Colonic mucosa (tissue), 4 donors: ENCODE data around the gene DOCK2. TPM values are rescaled to one million over a fixed set of nuclear protein-coding genes. Genes with fewer than 3 reads are reported as not detected.

Experiments
- DNase-seq: peaks from one replicate; pipeline ENCODE4 v3.0.0-alpha.2; 2020
- H3K27ac ChIP-seq: fragments of 200-600 bp; one replicate; pipeline ENCODE4 v1.8.0; 2021
- H3K27me3 ChIP-seq: fragments of 200-600 bp; one replicate; pipeline ENCODE4 v1.8.0; 2021
- H3K36me3 ChIP-seq: fragments of 200-600 bp; one replicate; pipeline ENCODE4 v1.8.0; 2021
- H3K4me1 ChIP-seq: fragments of 200-600 bp; one replicate; pipeline ENCODE4 v1.8.0; 2021; ENCODE audit warnings: mild to moderate bottlenecking
- H3K4me3 ChIP-seq: fragments of 200-600 bp; one replicate; pipeline ENCODE4 v1.8.0; 2021
- H3K9ac ChIP-seq, 2 donors: one replicate each; pipeline ENCODE4 v1.7.0; 2013; ENCODE audit warnings: control low read depth in 2 of 2, low read depth in 2 of 2, low read length in 2 of 2
- H3K9me3 ChIP-seq: fragments of 200-600 bp; one replicate; pipeline ENCODE4 v1.8.0; 2021
- CTCF ChIP-seq: fragments of 200-600 bp; IDR thresholded peaks from one replicate; pipeline ENCODE4 v1.8.0; 2022; ENCODE audit warnings: antibody characterized with exemption, mild to moderate bottlenecking
- intact Hi-C: fragments of 100-400 bp; cut with DNase I; formaldehyde crosslinking; loops from one replicate; pipeline ENCODE4 v1.14.1; 2022
- total RNA-seq, 2 donors: library from RNA; stranded (reverse); fragmentation: NEBNext Ultra II Directional in 1 of 2; extraction: Animal tissue kit (Norgen Biotek cat#: 25700) in 1 of 2; gene quantifications; one replicate each; pipeline ENCODE4 v1.2.1, GENCODE V29; 2021
- donor health status: healthy.
- donor health status: DM: no; HTN: no; CAD: no.
- donor health status: DM: no; HTN: no; CAD: no.

DOCK2 gene
- total RNA-seq, 2 donors from 2014 or later: 4.8 to 6.0 TPM

GRCh38 chr5:169770109-169770508 lies 133.0 kb downstream of the DOCK2 start:
- no peaks in the 10 kb centered on the region for H3K36me3 ChIP-seq
- H3K9me3 ChIP-seq: no peaks in the 10 kb centered on the region
- DNase-seq: no peak
- no peak overlapping the region for H3K4me3 ChIP-seq
- H3K4me1 ChIP-seq: no peaks in the 10 kb centered on the region
- intact Hi-C loops: no loop called here
- H3K27me3 ChIP-seq: no peaks in the 10 kb centered on the region
- H3K27ac ChIP-seq: no peak overlapping the region
- no peak for TF ChIP-seq CTCF
- no peak overlapping the region for H3K9ac ChIP-seq

GRCh38 chr5:169772256-169772655 lies 135.2 kb downstream of the DOCK2 start:
- no peak for DNase-seq
- intact Hi-C loops: no loop called here
- TF ChIP-seq CTCF: no peak
- Histone ChIP-seq H3K27me3 (no peaks in the 10 kb centered on the region), H3K4me3 (no peak overlapping the region), H3K9ac (no peak overlapping the region), H3K36me3 (no peaks in the 10 kb centered on the region), H3K27ac (no peak overlapping the region), H3K4me1 (no peaks in the 10 kb centered on the region), H3K9me3 (no peaks in the 10 kb centered on the region)

GRCh38 chr5:169772688-169773087 lies 135.6 kb downstream of the DOCK2 start:
- H3K4me1 ChIP-seq: no peaks in the 10 kb centered on the region
- DNase-seq: no peak
- H3K36me3 ChIP-seq: no peaks in the 10 kb centered on the region
- no peak overlapping the region for H3K9ac ChIP-seq
- H3K27ac ChIP-seq: no peak overlapping the region
- no peaks in the 10 kb centered on the region for H3K27me3 ChIP-seq
- no peak for TF ChIP-seq CTCF
- intact Hi-C loops: no loop called here
- H3K4me3 ChIP-seq: no peak overlapping the region
- H3K9me3 ChIP-seq: no peaks in the 10 kb centered on the region

- DNase-seq: no peak
- no peak overlapping the region for H3K27ac ChIP-seq
- H3K27me3 ChIP-seq: no peaks in the 10 kb centered on the region
- intact Hi-C loops: no loop called here
- no peak overlapping the region for H3K9ac ChIP-seq
- no peak overlapping the region for H3K4me3 ChIP-seq
- H3K9me3 ChIP-seq: no peaks in the 10 kb centered on the region
- H3K4me1 ChIP-seq: no peaks in the 10 kb centered on the region
- no peaks in the 10 kb centered on the region for H3K36me3 ChIP-seq
- TF ChIP-seq CTCF: no peak
Observed at GRCh38 chr5:169777159-169777558, 140.1 kb downstream of the DOCK2 start.

GRCh38 chr5:169778622-169779596 lies 141.8 kb downstream of the DOCK2 start:
- Histone ChIP-seq H3K27me3 (no peaks in the 10 kb centered on the region), H3K27ac (no peak overlapping the region), H3K4me3 (no peak overlapping the region), H3K9me3 (no peaks in the 10 kb centered on the region), H3K36me3 (no peaks in the 10 kb centered on the region), H3K4me1 (no peaks in the 10 kb centered on the region), H3K9ac (no peak overlapping the region)
- no peak for TF ChIP-seq CTCF
- DNase-seq: no peak
- intact Hi-C loops: no loop called here
